GM18868 (cell line): ENCODE data around the gene RPL14.

Source experiments
- ATAC-seq: cut with Tn5 transposase; IDR thresholded peaks from one replicate; pipeline ENCODE4 v1.9.1; 2021; ENCODE audit warnings: mild to moderate bottlenecking, moderate library complexity; ENCODE audit not compliant: unreplicated experiment

Gene RPL14

GRCh38 chr3:40518067-40518466, 60.9 kb downstream of the RPL14 start:
- ATAC-seq: no peak
